Osteocyte (in vitro differentiated cells): Measurements from ENCODE around the gene KLHDC7B. TPM values are rescaled to one million over a fixed set of nuclear protein-coding genes. Genes with fewer than 3 reads are reported as not detected.

Source experiments
- DNase-seq: peaks from one replicate; pipeline ENCODE4 v3.0.0; 2021; ENCODE audit warnings: mixed read lengths; ENCODE audit not compliant: unreplicated experiment; ENCODE audit errors: extremely low spot score
- H3K27ac Mint-ChIP-seq: one replicate; pipeline ENCODE4 v1.8.0; 2021; ENCODE audit warnings: mild to moderate bottlenecking, mixed read lengths; ENCODE audit not compliant: unreplicated experiment
- H3K27me3 Mint-ChIP-seq: one replicate; pipeline ENCODE4 v1.8.0; 2021; ENCODE audit warnings: mixed read lengths; ENCODE audit not compliant: unreplicated experiment
- H3K36me3 Mint-ChIP-seq: one replicate; pipeline ENCODE4 v1.8.0; 2021; ENCODE audit warnings: mixed read lengths; ENCODE audit not compliant: unreplicated experiment
- H3K4me1 Mint-ChIP-seq: one replicate; pipeline ENCODE4 v1.8.0; 2021; ENCODE audit warnings: mixed read lengths; ENCODE audit not compliant: unreplicated experiment
- H3K4me3 Mint-ChIP-seq: one replicate; pipeline ENCODE4 v1.8.0; 2021; ENCODE audit warnings: mild to moderate bottlenecking, moderate library complexity, mixed read lengths; ENCODE audit not compliant: unreplicated experiment
- H3K9me3 Mint-ChIP-seq: one replicate; pipeline ENCODE4 v1.8.0; 2021; ENCODE audit warnings: mixed read lengths; ENCODE audit not compliant: unreplicated experiment
- total RNA-seq: library from RNA; stranded (reverse); gene quantifications from 2 replicates; pipeline ENCODE4 v1.2.1, GENCODE V29; 2021
- TF ChIP-seq, protein P1 (sequence below): fragments of 200-600 bp; sonication (generic); IDR thresholded peaks from 2 replicates; pipeline ENCODE4 v1.5.0; 2021; ENCODE audit warnings: antibody characterized with exemption, mild to moderate bottlenecking, moderate library complexity

The KLHDC7B gene
- total RNA-seq, 1 donor from 2014 or later, result 0.21 TPM

- Mint-ChIP-seq H3K4me3 (peak within 1 kb of the TSS; percentile 79), H3K27ac (peak within 1 kb of the TSS; percentile 80), H3K4me1 (peaks cover 16% of the 10 kb centered on the region), H3K36me3 (no peaks in the 10 kb centered on the region), H3K9me3 (no peaks in the 10 kb centered on the region), H3K27me3 (no peaks in the 10 kb centered on the region)
- TF ChIP-seq, protein P1, sequence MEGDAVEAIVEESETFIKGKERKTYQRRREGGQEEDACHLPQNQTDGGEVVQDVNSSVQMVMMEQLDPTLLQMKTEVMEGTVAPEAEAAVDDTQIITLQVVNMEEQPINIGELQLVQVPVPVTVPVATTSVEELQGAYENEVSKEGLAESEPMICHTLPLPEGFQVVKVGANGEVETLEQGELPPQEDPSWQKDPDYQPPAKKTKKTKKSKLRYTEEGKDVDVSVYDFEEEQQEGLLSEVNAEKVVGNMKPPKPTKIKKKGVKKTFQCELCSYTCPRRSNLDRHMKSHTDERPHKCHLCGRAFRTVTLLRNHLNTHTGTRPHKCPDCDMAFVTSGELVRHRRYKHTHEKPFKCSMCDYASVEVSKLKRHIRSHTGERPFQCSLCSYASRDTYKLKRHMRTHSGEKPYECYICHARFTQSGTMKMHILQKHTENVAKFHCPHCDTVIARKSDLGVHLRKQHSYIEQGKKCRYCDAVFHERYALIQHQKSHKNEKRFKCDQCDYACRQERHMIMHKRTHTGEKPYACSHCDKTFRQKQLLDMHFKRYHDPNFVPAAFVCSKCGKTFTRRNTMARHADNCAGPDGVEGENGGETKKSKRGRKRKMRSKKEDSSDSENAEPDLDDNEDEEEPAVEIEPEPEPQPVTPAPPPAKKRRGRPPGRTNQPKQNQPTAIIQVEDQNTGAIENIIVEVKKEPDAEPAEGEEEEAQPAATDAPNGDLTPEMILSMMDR, result no peak
- DNase-seq, result peak; percentile 100
Observed at GRCh38 chr22:50582493-50583293, 37.0 kb downstream of the KLHDC7B start, which contains the start of gene CHKB. TSS of gene CHKB (minus strand) at chr22:50582849. CDS start at chr22:50582781, 68 bp downstream.

- DNase-seq, result no peak
- Mint-ChIP-seq H3K36me3 (no peaks in the 10 kb centered on the region), H3K4me1 (peaks cover 16% of the 10 kb centered on the region), H3K4me3 (peak overlapping the region; percentile 79), H3K27ac (peak overlapping the region; percentile 47), H3K9me3 (no peaks in the 10 kb centered on the region), H3K27me3 (no peaks in the 10 kb centered on the region)
- TF ChIP-seq, protein P1, result no peak
Observed at GRCh38 chr22:50583294-50583861, 37.7 kb downstream of the KLHDC7B start.

DNA sequence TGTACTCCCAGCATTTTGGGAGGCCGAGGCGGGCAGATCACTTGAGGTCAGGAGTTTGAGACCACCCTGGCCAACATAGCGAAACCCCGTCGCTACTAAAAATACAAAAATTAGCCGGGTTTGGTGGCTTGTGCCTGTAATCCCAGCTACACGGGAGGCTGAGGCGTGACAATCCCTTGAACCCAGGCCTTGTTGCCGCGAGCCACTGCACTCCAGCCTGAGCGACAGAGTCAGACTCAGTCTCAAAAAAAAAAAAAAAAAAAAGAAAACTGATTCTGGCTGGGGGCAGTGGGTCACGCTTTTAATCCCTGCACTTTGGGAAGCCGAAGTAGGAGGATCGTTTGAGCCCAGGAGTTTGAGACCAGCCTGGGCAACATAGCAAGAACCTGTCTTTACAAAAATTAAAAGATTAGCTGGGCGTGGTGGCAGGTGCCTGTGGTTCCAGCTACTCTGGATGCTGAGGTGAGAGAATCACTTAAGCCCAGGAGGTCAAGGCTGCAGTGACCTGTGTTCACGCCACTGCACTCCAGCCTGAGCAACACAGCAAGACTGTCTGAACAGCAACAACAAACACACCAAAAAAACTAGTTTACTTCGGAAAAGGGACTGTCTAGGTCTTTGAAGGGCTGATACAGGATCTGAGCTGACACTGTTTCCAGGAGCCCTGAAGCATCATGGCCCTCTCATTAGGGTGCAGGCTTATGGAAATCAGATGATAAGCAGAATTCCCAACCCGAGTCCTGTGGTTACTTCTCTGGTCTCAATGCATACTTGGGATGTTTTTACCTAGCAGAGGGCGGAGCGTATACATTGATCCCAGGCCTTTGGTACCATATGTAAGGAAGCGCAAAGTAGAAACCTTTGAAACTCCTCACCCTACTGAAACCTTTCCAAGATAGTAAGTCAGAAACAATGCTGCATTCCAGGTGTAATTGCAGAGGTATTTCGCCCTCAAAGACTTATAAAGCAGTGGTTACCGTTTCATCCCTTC lies 38.7 kb downstream of the KLHDC7B start:
- H3K9me3 Mint-ChIP-seq, result no peaks in the 10 kb centered on the region
- H3K4me1 Mint-ChIP-seq, result peaks cover 16% of the 10 kb centered on the region
- DNase-seq, result no peak
- H3K27me3 Mint-ChIP-seq, result no peaks in the 10 kb centered on the region
- TF ChIP-seq, protein P1, result no peak
- H3K4me3 Mint-ChIP-seq, result no peak overlapping the region
- no peak overlapping the region for H3K27ac Mint-ChIP-seq
- H3K36me3 Mint-ChIP-seq, result no peaks in the 10 kb centered on the region

GRCh38 chr22:50585238-50585637 lies 39.5 kb downstream of the KLHDC7B start:
- Mint-ChIP-seq H3K9me3 (no peaks in the 10 kb centered on the region), H3K4me1 (peaks cover 13% of the 10 kb centered on the region), H3K4me3 (no peak overlapping the region), H3K27ac (no peak overlapping the region), H3K36me3 (no peaks in the 10 kb centered on the region), H3K27me3 (no peaks in the 10 kb centered on the region)
- DNase-seq, result no peak
- TF ChIP-seq, protein P1, result no peak
